ENCODE data around the gene DRC7. TPM values are rescaled to one million over a fixed set of nuclear protein-coding genes. Genes with fewer than 3 reads are reported as not detected.

Gene DRC7
- total RNA-seq, 1 experiment from 2014 or later: not detected

DNA sequence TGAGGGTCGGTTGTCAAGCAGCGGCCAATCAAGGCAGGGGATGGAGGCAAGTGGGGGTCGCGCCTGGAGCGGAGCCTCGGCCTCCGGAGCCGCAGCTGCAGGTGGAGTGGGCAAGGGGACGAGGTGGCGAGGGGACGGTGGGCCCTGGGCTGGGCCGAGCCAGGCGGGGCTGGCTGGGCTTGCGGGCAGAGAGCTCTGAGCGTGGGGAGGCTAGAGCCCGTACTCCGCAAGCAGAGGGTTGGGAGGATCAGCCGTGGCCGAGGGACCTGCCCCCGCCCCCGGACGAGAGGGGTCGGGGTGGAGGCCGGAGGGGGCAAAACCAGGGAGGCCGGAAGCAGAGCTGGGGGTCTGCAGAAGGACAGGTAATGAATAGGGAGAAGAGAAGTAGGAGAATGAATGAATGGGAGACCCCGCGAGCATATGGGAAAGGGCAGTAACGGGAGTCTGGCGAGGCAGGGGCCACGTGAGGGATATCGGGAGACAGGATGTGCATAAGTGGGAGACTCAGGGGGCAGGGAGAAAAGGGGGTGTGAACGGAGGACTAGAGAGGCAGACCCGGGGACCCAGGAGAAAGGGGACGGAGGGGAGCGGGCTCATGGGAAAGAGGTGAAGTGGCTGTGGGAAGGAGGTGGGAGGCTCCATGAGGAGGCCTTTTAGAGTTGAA is 41.3 kb downstream of the DRC7 start, which contains the start of gene KATNB1:
KATNB1 (plus strand) TSS at position 16 of the 664 bp plus-strand sequence. CDS start 1,474 bp downstream, outside the sequence.
- Mint-ChIP-seq H3K27me3 (ENCODE audit: insufficient read depth, unreplicated experiment) (no peaks in the 10 kb centered on the region), H3K27ac (ENCODE audit: low read depth, unreplicated experiment) (peak within 1 kb of the TSS; percentile 96), H3K4me1 (ENCODE audit: insufficient read depth, unreplicated experiment) (peaks cover 23% of the 10 kb centered on the region), H3K4me3 (ENCODE audit: unreplicated experiment) (peak within 1 kb of the TSS; percentile 93), H3K36me3 (ENCODE audit: insufficient read depth, unreplicated experiment) (no peaks in the 10 kb centered on the region), H3K9me3 (ENCODE audit: unreplicated experiment) (no peaks in the 10 kb centered on the region)
- peak; percentile 5 for DNase-seq (ENCODE audit: unreplicated experiment)
- intact Hi-C loops (cut with micrococcal nuclease): loop anchor here (1.0 to 5.0 kb wide), 2 partner anchors 144 to 160 kb away; no protein-coding TSS in a partner anchor
- no TSS peak for BruUV-seq (replicated peaks)
- ChIA-PET POLR2A (interaction anchor here (0.7 to 2.3 kb wide), 20 partner anchors 10 to 392 kb away, joined by 3 to 10 read pairs (median 4); partner anchors contain the start of gene USB1), CTCF (interaction anchor here (0.6 to 2.9 kb wide), 12 partner anchors 9 to 437 kb away, joined by 3 to 21 read pairs (median 4); no protein-coding TSS in a partner anchor)
- TF ChIP-seq, protein P1, sequence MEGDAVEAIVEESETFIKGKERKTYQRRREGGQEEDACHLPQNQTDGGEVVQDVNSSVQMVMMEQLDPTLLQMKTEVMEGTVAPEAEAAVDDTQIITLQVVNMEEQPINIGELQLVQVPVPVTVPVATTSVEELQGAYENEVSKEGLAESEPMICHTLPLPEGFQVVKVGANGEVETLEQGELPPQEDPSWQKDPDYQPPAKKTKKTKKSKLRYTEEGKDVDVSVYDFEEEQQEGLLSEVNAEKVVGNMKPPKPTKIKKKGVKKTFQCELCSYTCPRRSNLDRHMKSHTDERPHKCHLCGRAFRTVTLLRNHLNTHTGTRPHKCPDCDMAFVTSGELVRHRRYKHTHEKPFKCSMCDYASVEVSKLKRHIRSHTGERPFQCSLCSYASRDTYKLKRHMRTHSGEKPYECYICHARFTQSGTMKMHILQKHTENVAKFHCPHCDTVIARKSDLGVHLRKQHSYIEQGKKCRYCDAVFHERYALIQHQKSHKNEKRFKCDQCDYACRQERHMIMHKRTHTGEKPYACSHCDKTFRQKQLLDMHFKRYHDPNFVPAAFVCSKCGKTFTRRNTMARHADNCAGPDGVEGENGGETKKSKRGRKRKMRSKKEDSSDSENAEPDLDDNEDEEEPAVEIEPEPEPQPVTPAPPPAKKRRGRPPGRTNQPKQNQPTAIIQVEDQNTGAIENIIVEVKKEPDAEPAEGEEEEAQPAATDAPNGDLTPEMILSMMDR (IDR thresholded peaks at IDR 0.05; ENCODE audit: unreplicated experiment): no peak

DNA sequence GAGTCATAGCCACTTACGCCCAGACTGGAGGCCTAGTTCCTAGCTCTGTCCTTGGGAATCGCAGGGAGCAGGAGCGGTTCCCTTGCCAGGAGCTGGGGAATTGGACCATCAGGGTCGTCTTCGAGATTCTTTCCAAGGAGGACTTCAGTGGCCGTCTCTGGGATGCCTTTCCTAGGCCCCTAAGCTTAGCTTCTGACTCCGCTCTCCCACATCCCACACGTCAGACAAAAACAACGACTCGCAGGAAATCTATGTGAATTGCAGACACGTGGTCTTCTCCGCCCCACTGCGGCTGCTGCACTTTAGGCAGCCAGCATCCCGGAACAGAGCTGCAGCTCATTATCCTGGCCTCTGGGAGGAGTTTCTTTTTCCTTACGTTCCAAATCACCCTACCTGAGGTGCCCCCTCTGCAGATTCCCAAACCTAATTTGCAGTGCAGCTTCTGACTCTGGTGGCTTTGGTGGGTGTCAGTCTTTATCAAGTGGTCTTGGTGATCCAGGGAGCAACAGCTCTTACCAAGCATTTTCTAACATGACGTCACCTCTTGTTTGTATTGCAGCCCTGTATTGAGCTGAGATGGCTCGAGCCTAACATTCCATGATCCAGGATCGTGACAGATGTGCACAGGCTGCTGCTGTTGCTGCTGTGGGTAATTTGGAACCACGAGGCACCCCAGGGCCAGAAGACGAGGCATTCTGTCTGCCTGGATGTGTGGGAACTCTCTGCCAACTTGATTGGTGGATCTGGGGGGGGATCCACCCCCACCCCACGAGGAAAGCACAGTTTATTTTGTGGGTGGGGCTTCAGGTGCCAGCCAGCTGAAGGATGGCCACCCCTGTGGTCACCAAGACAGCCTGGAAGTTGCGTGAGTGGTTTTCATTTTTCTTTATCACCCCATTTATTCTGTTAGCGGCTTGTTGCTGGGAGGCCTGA is 42.1 kb downstream of the DRC7 start:
- intact Hi-C loops (cut with micrococcal nuclease): loop anchor here (5.0 kb wide), 1 partner anchor 144 kb away; no protein-coding TSS in a partner anchor
- TF ChIP-seq, protein P1 (IDR thresholded peaks at IDR 0.05; ENCODE audit: unreplicated experiment): no peak
- BruUV-seq (replicated peaks): no TSS peak
- H3K27me3 Mint-ChIP-seq (ENCODE audit: insufficient read depth, unreplicated experiment): no peaks in the 10 kb centered on the region
- H3K4me3 Mint-ChIP-seq (ENCODE audit: unreplicated experiment): peak overlapping the region; percentile 93
- DNase-seq (ENCODE audit: unreplicated experiment): peak; percentile 52
- no peaks in the 10 kb centered on the region for H3K9me3 Mint-ChIP-seq (ENCODE audit: unreplicated experiment)
- ChIA-PET CTCF (interaction anchor here (0.6 to 2.9 kb wide), 11 partner anchors 15 to 438 kb away, joined by 3 to 21 read pairs (median 6); no protein-coding TSS in a partner anchor), POLR2A (interaction anchor here (0.9 to 2.3 kb wide), 7 partner anchors 9 to 391 kb away, joined by 3 to 7 read pairs (median 3); no protein-coding TSS in a partner anchor)
- peaks cover 18% of the 10 kb centered on the region for H3K4me1 Mint-ChIP-seq (ENCODE audit: insufficient read depth, unreplicated experiment)
- no peaks in the 10 kb centered on the region for H3K36me3 Mint-ChIP-seq (ENCODE audit: insufficient read depth, unreplicated experiment)
- peak overlapping the region; percentile 96 for H3K27ac Mint-ChIP-seq (ENCODE audit: low read depth, unreplicated experiment)

DNA sequence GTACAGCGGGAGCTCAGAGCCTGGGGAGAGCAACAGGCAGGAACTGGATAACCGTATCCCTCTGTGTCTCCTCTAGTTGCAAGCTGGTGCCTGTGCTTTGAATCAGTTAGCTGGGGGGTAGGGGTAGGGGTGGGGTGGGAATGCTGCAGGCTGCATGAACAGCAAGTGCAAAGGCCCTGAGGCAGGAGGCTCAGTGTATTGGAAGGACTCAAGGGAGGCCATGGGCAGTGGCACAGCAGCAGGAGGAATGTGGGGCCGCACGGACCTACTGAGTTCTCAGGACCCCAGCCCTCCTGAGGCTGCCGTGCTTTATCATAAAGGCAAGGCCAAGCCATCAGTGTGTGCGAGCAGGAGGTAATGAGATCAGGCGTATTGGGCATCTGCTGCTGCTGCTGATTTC is 44.2 kb downstream of the DRC7 start:
- intact Hi-C loops (cut with micrococcal nuclease): loop anchor here (5.0 kb wide), 1 partner anchor 147 kb away; no protein-coding TSS in a partner anchor
- no peak for DNase-seq (ENCODE audit: unreplicated experiment)
- BruUV-seq (replicated peaks): no TSS peak
- H3K36me3 Mint-ChIP-seq (ENCODE audit: insufficient read depth, unreplicated experiment): peaks cover 5% of the 10 kb centered on the region
- no peak overlapping the region for H3K4me3 Mint-ChIP-seq (ENCODE audit: unreplicated experiment)
- no peaks in the 10 kb centered on the region for H3K27me3 Mint-ChIP-seq (ENCODE audit: insufficient read depth, unreplicated experiment)
- H3K27ac Mint-ChIP-seq (ENCODE audit: low read depth, unreplicated experiment): no peak overlapping the region
- ChIA-PET CTCF (interaction anchor here (1.1 to 1.2 kb wide), 2 partner anchors 17 to 148 kb away, joined by 3 read pairs; no protein-coding TSS in a partner anchor), POLR2A (no interaction called here)
- peaks cover 11% of the 10 kb centered on the region for H3K4me1 Mint-ChIP-seq (ENCODE audit: insufficient read depth, unreplicated experiment)
- H3K9me3 Mint-ChIP-seq (ENCODE audit: unreplicated experiment): no peaks in the 10 kb centered on the region
- TF ChIP-seq, protein P1 (IDR thresholded peaks at IDR 0.05; ENCODE audit: unreplicated experiment): no peak

All from MCF 10A (cell line).